HepG2 (cell line): ENCODE results near the gene NCKAP5L. TPM values are rescaled to one million over a fixed set of nuclear protein-coding genes. Genes with fewer than 3 reads are reported as not detected.

Source experiments
- FOXP1 ChIP-seq, 2 experiments: fragments of 450-650 bp in 1 of 2; IDR thresholded peaks; 2 replicates each; pipeline ENCODE4 v1.6.1; 2017 to 2018; ENCODE audit warnings: antibody characterized with exemption in 1 of 2
- HNRNPL ChIP-seq: fragments of 200-400 bp; formaldehyde crosslinking; IDR thresholded peaks from 2 replicates; pipeline ENCODE4 v1.6.1; 2017; ENCODE audit warnings: mild to moderate bottlenecking, low read depth, low read length
- IRX3 ChIP-seq: sonication (generic); formaldehyde crosslinking; IDR thresholded peaks from 2 replicates; pipeline ENCODE4 v1.8.1; 2023; ENCODE audit warnings: mild to moderate bottlenecking, low read depth, missing genetic modification reagents, borderline replicate concordance
- MAFG ChIP-seq: sonication (generic); formaldehyde crosslinking; IDR thresholded peaks from 2 replicates; pipeline ENCODE4 v1.5.1; 2020; ENCODE audit warnings: mild to moderate bottlenecking, missing genetic modification reagents
- MTA1 ChIP-seq: sonication (generic); formaldehyde crosslinking; IDR thresholded peaks from 2 replicates; pipeline ENCODE4 v1.4.0; 2020; ENCODE audit warnings: missing genetic modification reagents, mild to moderate bottlenecking, borderline replicate concordance
- MYPOP ChIP-seq: sonication (generic); formaldehyde crosslinking; IDR thresholded peaks from 2 replicates; pipeline ENCODE4 v1.8.1; 2023; ENCODE audit warnings: mild to moderate bottlenecking, moderate library complexity, missing genetic modification reagents
- NFIC ChIP-seq: IDR thresholded peaks from 2 replicates; pipeline ENCODE4 v1.6.1; 2012; ENCODE audit warnings: mild to moderate bottlenecking, low read length, inconsistent platforms
- POLR2G ChIP-seq: fragments of 200-400 bp; formaldehyde crosslinking; IDR thresholded peaks from 2 replicates; pipeline ENCODE4 v1.6.1; 2018; ENCODE audit warnings: mild to moderate bottlenecking, low read depth, low read length, moderate library complexity
- RBM22 ChIP-seq: fragments of 200-400 bp; formaldehyde crosslinking; optimal IDR thresholded peaks from 2 replicates; pipeline ENCODE3; 2017; ENCODE audit warnings: mild to moderate bottlenecking, low read length, moderate library complexity
- REL ChIP-seq: sonication (generic); formaldehyde crosslinking; conservative IDR thresholded peaks from 2 replicates; pipeline ENCODE4 v1.8.0; 2022; ENCODE audit warnings: mild to moderate bottlenecking, missing genetic modification reagents, moderate library complexity
- REPIN1 ChIP-seq: sonication (generic); formaldehyde crosslinking; IDR thresholded peaks from 2 replicates; pipeline ENCODE4 v1.8.0; 2022; ENCODE audit warnings: missing genetic modification reagents, low read depth, mild to moderate bottlenecking, borderline replicate concordance
- RXRB ChIP-seq: IDR thresholded peaks from 2 replicates; pipeline ENCODE4 v1.6.1; 2016; ENCODE audit warnings: borderline replicate concordance, missing genetic modification reagents, missing compliant biosample characterization
- SOX5 ChIP-seq: IDR thresholded peaks from 2 replicates; pipeline ENCODE4 v1.6.1; 2016; ENCODE audit warnings: borderline replicate concordance
- TARDBP ChIP-seq: sonication (generic); formaldehyde crosslinking; IDR thresholded peaks from 2 replicates; pipeline ENCODE4 v1.8.0; 2022; ENCODE audit warnings: mild to moderate bottlenecking, missing genetic modification reagents
- ZBTB14 ChIP-seq: sonication (generic); formaldehyde crosslinking; IDR thresholded peaks from 2 replicates; pipeline ENCODE4 v1.4.0; 2020; ENCODE audit warnings: missing genetic modification reagents
- ZFP41 ChIP-seq: sonication (generic); formaldehyde crosslinking; IDR thresholded peaks from 2 replicates; pipeline ENCODE4 v1.4.0; 2020; ENCODE audit warnings: mild to moderate bottlenecking, missing genetic modification reagents, borderline replicate concordance
- ZNF225 ChIP-seq: sonication (generic); formaldehyde crosslinking; IDR thresholded peaks from 2 replicates; pipeline ENCODE4 v1.4.0; 2020; ENCODE audit warnings: mild to moderate bottlenecking, missing genetic modification reagents
- ZNF235 ChIP-seq: sonication (generic); formaldehyde crosslinking; IDR thresholded peaks from 2 replicates; pipeline ENCODE4 v1.8.1; 2023; ENCODE audit warnings: mild to moderate bottlenecking, missing genetic modification reagents, borderline replicate concordance
- ZNF24 ChIP-seq: fragments of 450-650 bp; IDR thresholded peaks from 2 replicates; pipeline ENCODE4 v1.6.1; 2017; ENCODE audit warnings: antibody characterized with exemption, mild to moderate bottlenecking
- ZNF264 ChIP-seq: sonication (generic); formaldehyde crosslinking; IDR thresholded peaks from 2 replicates; pipeline ENCODE4 v1.4.0; 2020; ENCODE audit warnings: missing genetic modification reagents
- ZNF3 ChIP-seq: IDR thresholded peaks from 2 replicates; pipeline ENCODE4 v1.7.0; 2017; ENCODE audit warnings: inconsistent platforms
- ZNF773 ChIP-seq: sonication (generic); formaldehyde crosslinking; IDR thresholded peaks from 2 replicates; pipeline ENCODE4 v1.4.0; 2020; ENCODE audit warnings: missing genetic modification reagents, borderline replicate concordance
- ZNF790 ChIP-seq: sonication (generic); formaldehyde crosslinking; IDR thresholded peaks from 2 replicates; pipeline ENCODE4 v1.8.0; 2022; ENCODE audit warnings: missing genetic modification reagents, mild to moderate bottlenecking, borderline replicate concordance
- ZSCAN20 ChIP-seq: sonication (generic); formaldehyde crosslinking; IDR thresholded peaks from 2 replicates; pipeline ENCODE4 v1.4.0; 2020; ENCODE audit warnings: missing genetic modification reagents, mild to moderate bottlenecking, borderline replicate concordance
- polyA plus RNA-seq, 8 experiments: library from polyadenylated mRNA; depleted of rRNA in 3 of 8; stranded (reverse) in 7 of 8; unstranded in 1 of 8; fragments of >200 nt; fragmentation: Illumina TruSeq in 4 of 8; extraction: Trizol in 4 of 8; gene quantifications; 2 replicates each; pipeline versions ENCODE4 v1.2.1 to v1.2.3, GENCODE V29; 2011 to 2016; ENCODE audit warnings: low read depth in 4 of 8, missing spikeins in 1 of 8, mixed read lengths in 1 of 8; ENCODE audit not compliant: insufficient read depth in 1 of 8
- total RNA-seq, 5 experiments: library from RNA; depleted of rRNA; stranded (reverse); fragments of >200 nt; fragmentation: Illumina TruSeq; extraction: Trizol; gene quantifications; 2 replicates each; pipeline ENCODE4 v1.2.3, GENCODE V29; 2016; ENCODE audit warnings: low read depth in 1 of 5
- TF ChIP-seq, protein P1 (sequence below): sonication (generic); formaldehyde crosslinking; conservative IDR thresholded peaks from 2 replicates; pipeline ENCODE4 v1.8.0; 2022; ENCODE audit warnings: missing genetic modification reagents
- TF ChIP-seq, protein P2 (sequence below): IDR thresholded peaks from 2 replicates; pipeline ENCODE4 v1.6.1; 2016; ENCODE audit warnings: control low read depth

NCKAP5L gene
- total and polyA plus RNA-seq, 2 of the 13 experiments (the other 11 are each of a cell fraction or from before 2014, with no cell fraction given): 4.1 to 9.0 TPM

DNA sequence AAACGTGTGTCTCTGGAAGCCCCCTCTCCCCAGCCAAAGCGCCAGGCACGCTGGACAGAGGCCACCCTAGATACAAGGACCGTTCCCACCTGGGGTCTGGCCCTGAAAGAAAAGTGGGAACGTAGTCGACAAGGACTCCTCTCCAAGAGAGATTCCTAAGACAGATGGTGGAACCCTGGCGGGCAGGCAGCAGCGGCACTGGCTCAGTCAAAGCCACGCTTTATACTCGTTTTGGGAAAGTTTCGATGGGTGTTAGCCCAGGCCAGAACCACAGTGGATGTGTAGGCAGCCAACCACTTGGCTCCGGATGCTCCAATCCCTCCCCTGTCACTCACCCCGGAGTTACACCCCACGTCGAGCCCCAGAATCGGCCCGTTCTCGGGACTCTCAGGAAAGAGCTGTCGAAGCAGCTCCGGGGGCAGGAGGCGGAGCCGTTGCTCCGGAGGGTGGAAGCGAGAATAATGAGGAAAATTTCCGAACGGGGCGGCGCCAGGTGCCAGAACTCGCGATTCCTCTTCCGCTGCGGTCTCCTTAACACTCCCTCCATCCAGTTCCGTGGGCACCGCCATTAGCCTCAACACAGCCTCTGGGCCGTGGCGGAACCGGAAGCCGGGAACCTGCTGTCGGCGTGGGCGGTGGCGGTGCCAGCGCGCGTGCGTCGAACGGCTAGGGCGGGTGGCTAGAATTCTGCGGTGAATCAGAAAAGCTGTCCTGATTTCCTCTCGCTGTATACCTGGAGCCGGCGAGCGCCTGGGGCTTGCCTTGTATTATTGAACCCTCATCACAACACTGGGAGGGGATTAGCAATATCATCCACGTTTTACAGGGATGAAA is 14.5 kb upstream of the NCKAP5L start, which contains the start of gene BCDIN3D (continued):
- TF ChIP-seq, protein P1, sequence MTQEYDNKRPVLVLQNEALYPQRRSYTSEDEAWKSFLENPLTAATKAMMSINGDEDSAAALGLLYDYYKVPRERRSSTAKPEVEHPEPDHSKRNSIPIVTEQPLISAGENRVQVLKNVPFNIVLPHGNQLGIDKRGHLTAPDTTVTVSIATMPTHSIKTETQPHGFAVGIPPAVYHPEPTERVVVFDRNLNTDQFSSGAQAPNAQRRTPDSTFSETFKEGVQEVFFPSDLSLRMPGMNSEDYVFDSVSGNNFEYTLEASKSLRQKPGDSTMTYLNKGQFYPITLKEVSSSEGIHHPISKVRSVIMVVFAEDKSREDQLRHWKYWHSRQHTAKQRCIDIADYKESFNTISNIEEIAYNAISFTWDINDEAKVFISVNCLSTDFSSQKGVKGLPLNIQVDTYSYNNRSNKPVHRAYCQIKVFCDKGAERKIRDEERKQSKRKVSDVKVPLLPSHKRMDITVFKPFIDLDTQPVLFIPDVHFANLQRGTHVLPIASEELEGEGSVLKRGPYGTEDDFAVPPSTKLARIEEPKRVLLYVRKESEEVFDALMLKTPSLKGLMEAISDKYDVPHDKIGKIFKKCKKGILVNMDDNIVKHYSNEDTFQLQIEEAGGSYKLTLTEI: no peak
- TF ChIP-seq ZNF24 (no peak), FOXP1 (IDR thresholded peaks at IDR 0.05) (no peak), FOXP1 (CRISPR knock-in tag; IDR thresholded peaks at IDR 0.05) (no peak), HNRNPL (0 out of 2 replicates have a peak, but pooled peaks have one; percentile 66), ZNF264 (peak; percentile 81; the same call in 1 of the 2 replicates), ZNF790 (CRISPR knock-in tag) (no peak), MYPOP (peak; percentile 49; the same call in 1 of the 2 replicates), ZBTB14 (CRISPR knock-in tag) (0 out of 2 replicates have a peak, but pooled peaks have one; percentile 45), RXRB (CRISPR knock-in tag) (no peak), REPIN1 (no peak; the same call in 1 of the 2 replicates), RBM22 (no peak), ZFP41 (CRISPR knock-in tag) (no peak), TARDBP (CRISPR knock-in tag) (no peak), MAFG (CRISPR knock-in tag) (no peak), ZNF225 (CRISPR knock-in tag) (no peak), ZNF773 (CRISPR knock-in tag) (peak; percentile 42; the same call in 1 of the 2 replicates), POLR2G (peak; percentile 90), ZSCAN20 (CRISPR knock-in tag) (0 out of 2 replicates have a peak, but pooled peaks have one; percentile 48), ZNF3 (CRISPR knock-in tag) (no peak), SOX5 (CRISPR knock-in tag) (peak; percentile 24; the same call in 1 of the 2 replicates), MTA1 (CRISPR knock-in tag) (no peak), NFIC (no peak), IRX3 (CRISPR knock-in tag) (no peak), REL (CRISPR knock-in tag) (no peak), ZNF235 (CRISPR knock-in tag) (no peak)
- TF ChIP-seq, protein P2, sequence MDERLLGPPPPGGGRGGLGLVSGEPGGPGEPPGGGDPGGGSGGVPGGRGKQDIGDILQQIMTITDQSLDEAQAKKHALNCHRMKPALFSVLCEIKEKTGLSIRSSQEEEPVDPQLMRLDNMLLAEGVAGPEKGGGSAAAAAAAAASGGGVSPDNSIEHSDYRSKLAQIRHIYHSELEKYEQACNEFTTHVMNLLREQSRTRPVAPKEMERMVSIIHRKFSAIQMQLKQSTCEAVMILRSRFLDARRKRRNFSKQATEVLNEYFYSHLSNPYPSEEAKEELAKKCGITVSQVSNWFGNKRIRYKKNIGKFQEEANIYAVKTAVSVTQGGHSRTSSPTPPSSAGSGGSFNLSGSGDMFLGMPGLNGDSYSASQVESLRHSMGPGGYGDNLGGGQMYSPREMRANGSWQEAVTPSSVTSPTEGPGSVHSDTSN: peak; percentile 69
